Natural killer cell (primary cell): ENCODE data around the gene MOB1A. TPM values are rescaled to one million over a fixed set of nuclear protein-coding genes. Genes with fewer than 3 reads are reported as not detected.

Experiments
- ATAC-seq, 3 donors: fragments of 150-1000 bp in 2 of 3; fragments of 200-7000 bp in 1 of 3; cut with Tn5 transposase; 1 replicate in 1 of 3; 2 replicates in 2 of 3; pipeline ENCODE4 v1.10.0; 2021; ENCODE audit warnings: mild to moderate bottlenecking in 2 of 3, moderate library complexity in 2 of 3
- DNase-seq, 2 donors: peaks; one replicate each; pipeline versions ENCODE4 v3.0.0 to v3.0.0-alpha.2; 2013 to 2021; ENCODE audit warnings: mixed read lengths in 1 of 2
- H3K27ac ChIP-seq: one replicate; pipeline ENCODE4 v1.5.1; 2013; ENCODE audit warnings: mild to moderate bottlenecking, low read length
- H3K27me3 ChIP-seq: one replicate; pipeline ENCODE4 v1.6.1; 2013; ENCODE audit warnings: low read length; ENCODE audit not compliant: control insufficient read depth, insufficient read depth
- H3K36me3 ChIP-seq: one replicate; pipeline ENCODE4 v1.6.1; 2013; ENCODE audit warnings: low read length; ENCODE audit not compliant: control insufficient read depth, insufficient read depth
- H3K4me1 ChIP-seq: one replicate; pipeline ENCODE4 v1.6.1; 2013; ENCODE audit warnings: low read length; ENCODE audit not compliant: control insufficient read depth, insufficient read depth
- H3K4me3 ChIP-seq: one replicate; pipeline ENCODE4 v1.5.1; 2013; ENCODE audit warnings: low read length
- H3K9me3 ChIP-seq: one replicate; pipeline ENCODE4 v1.6.1; 2013; ENCODE audit warnings: low read length; ENCODE audit not compliant: control insufficient read depth, insufficient read depth
- H3K27ac Mint-ChIP-seq, 2 donors: one replicate each; pipeline ENCODE4 v1.8.0; 2022; ENCODE audit warnings: mild to moderate bottlenecking in 2 of 2, mixed read lengths in 2 of 2, moderate library complexity in 1 of 2
- H3K27me3 Mint-ChIP-seq, 2 donors: one replicate each; pipeline ENCODE4 v1.8.0; 2022; ENCODE audit warnings: low read depth in 2 of 2, mixed read lengths in 2 of 2
- H3K36me3 Mint-ChIP-seq: one replicate; pipeline ENCODE4 v1.8.0; 2022; ENCODE audit warnings: mixed read lengths
- H3K4me1 Mint-ChIP-seq, 2 donors: one replicate each; pipeline ENCODE4 v1.8.0; 2022; ENCODE audit warnings: mixed read lengths in 2 of 2
- H3K4me3 Mint-ChIP-seq: one replicate; pipeline ENCODE4 v1.8.0; 2022; ENCODE audit warnings: mild to moderate bottlenecking, moderate library complexity, mixed read lengths
- H3K9me3 Mint-ChIP-seq, 2 donors: one replicate each; pipeline ENCODE4 v1.8.0; 2022; ENCODE audit warnings: mixed read lengths in 2 of 2
- CTCF ChIP-seq: fragments of 200-600 bp; IDR thresholded peaks from one replicate; pipeline ENCODE4 v1.8.0; 2022; ENCODE audit warnings: antibody characterized with exemption
- WGBS: methylation state at CpG from one replicate; pipeline ENCODE4 v1.1.7; 2013; ENCODE audit warnings: missing lambda C conversion rate; ENCODE audit not compliant: insufficient coverage; 5-methylcytosine and 5-hydroxymethylcytosine counted together
- intact Hi-C: fragments of 100-400 bp; cut with micrococcal nuclease; formaldehyde crosslinking; loops from one replicate; pipeline ENCODE4 v1.14.2; 2022
- total RNA-seq, 4 donors: library from RNA; stranded (reverse); fragments of 120-200 nt in 1 of 4; gene quantifications; one replicate each; pipeline versions ENCODE4 v1.2.3 to v1.2.4, GENCODE V29; 2013 to 2022

Gene MOB1A
- total RNA-seq, 3 donors from 2014 or later (not counting 1 experiment from before 2014, with no cell fraction given), result 211 to 239 (median 222) TPM

- H3K36me3 Mint-ChIP-seq, result no peaks in the 10 kb centered on the region
- Histone ChIP-seq H3K9me3 (no peaks in the 10 kb centered on the region), H3K4me1 (peaks cover 29% of the 10 kb centered on the region), H3K4me3 (no peak overlapping the region), H3K27me3 (no peaks in the 10 kb centered on the region), H3K27ac (no peak overlapping the region), H3K36me3 (no peaks in the 10 kb centered on the region)
- H3K27me3 Mint-ChIP-seq, result no peaks in the 10 kb centered on the region
- peaks cover 8 to 13% of the 10 kb centered on the region in 2 donors for H3K4me1 Mint-ChIP-seq
- DNase-seq (peak in 1 of 2 donors; percentile 21), ATAC-seq (no peak)
- no peak overlapping the region for H3K27ac Mint-ChIP-seq
- 19% methylated on average over 7 of the region's 7 CpGs for WGBS
- TF ChIP-seq CTCF, result no peak
- intact Hi-C loops, result no loop called here
- H3K9me3 Mint-ChIP-seq, result no peaks in the 10 kb centered on the region
- no peak overlapping the region for H3K4me3 Mint-ChIP-seq
Observed at GRCh38 chr2:74181739-74182138, 3.1 kb upstream of the MOB1A start.

- intact Hi-C loops, result loop anchor here (10.0 kb wide), 1 partner anchor 54 kb away; no protein-coding TSS in a partner anchor
- peaks cover 33 to 37% of the 10 kb centered on the region in 2 donors for H3K4me1 Mint-ChIP-seq
- peaks cover 31% of the 10 kb centered on the region for H3K4me1 ChIP-seq
- no peaks in the 10 kb centered on the region for H3K27me3 Mint-ChIP-seq
- 58% methylated on average over 21 of the region's 25 CpGs for WGBS
- H3K36me3 ChIP-seq, result peaks cover 6% of the 10 kb centered on the region
- H3K36me3 Mint-ChIP-seq, result no peaks in the 10 kb centered on the region
- H3K27ac ChIP-seq, result peak overlapping the region; percentile 94
- no peaks in the 10 kb centered on the region for H3K9me3 Mint-ChIP-seq
- ATAC-seq (peak; percentile 36 to 39 (median 37)), DNase-seq (no peak)
- TF ChIP-seq CTCF, result peak; percentile 71
- no peaks in the 10 kb centered on the region for H3K9me3 ChIP-seq
- peak overlapping the region; percentile 85 for H3K4me3 ChIP-seq
- peak overlapping the region; percentile 89 for H3K4me3 Mint-ChIP-seq
- H3K27me3 ChIP-seq, result no peaks in the 10 kb centered on the region
- peak overlapping the region; percentile 91 to 93 for H3K27ac Mint-ChIP-seq
Observed at GRCh38 chr2:74179063-74179865, 585 bp upstream of the MOB1A start.

DNA sequence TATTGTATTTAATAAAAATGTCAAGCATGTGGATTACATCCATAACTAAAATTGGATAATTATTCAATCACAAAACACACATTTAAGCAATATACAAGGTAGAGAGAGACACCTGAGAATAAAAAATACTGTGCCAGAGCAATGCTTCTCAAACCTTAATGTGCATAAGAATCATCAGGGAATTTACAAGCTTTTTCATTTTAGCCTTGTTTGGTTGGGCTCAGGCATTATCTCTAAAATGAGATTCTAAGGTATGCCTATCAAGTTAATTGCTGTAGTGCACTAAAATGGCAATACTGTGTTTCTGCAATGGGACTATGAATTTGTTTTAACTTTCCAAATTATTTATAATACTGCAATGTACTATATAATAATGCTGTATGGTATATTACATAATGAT, 983 bp downstream of the MOB1A start:
- peaks cover 6% of the 10 kb centered on the region for H3K36me3 ChIP-seq
- ATAC-seq, result no peak
- TF ChIP-seq CTCF, result no peak
- Mint-ChIP-seq H3K4me1 (peaks cover 37 to 46% of the 10 kb centered on the region in 2 donors), H3K27me3 (no peaks in the 10 kb centered on the region), H3K9me3 (no peaks in the 10 kb centered on the region), H3K27ac (peak overlapping the region; percentile 91 to 93), H3K4me3 (peak overlapping the region; percentile 89), H3K36me3 (no peaks in the 10 kb centered on the region)
- H3K4me1 ChIP-seq, result peaks cover 44% of the 10 kb centered on the region
- H3K27me3 ChIP-seq, result no peaks in the 10 kb centered on the region
- no peak for DNase-seq
- H3K27ac ChIP-seq, result peak overlapping the region; percentile 94
- no peaks in the 10 kb centered on the region for H3K9me3 ChIP-seq
- peak overlapping the region; percentile 85 for H3K4me3 ChIP-seq
- intact Hi-C loops, result loop anchor here (1.0 to 10.0 kb wide), 2 partner anchors 21 to 53 kb away; partner anchors contain the start of gene MTHFD2
